H1 (cell line): ENCODE data around the gene TSPAN8. TPM values are rescaled to one million over a fixed set of nuclear protein-coding genes. Genes with fewer than 3 reads are reported as not detected.

Experiments
- CTCF ChIA-PET: fragments of 300-600 bp; sonication (Branson Sonifier 250); formaldehyde crosslinking; loops from one replicate; lab custom pipeline; 2021; ENCODE audit not compliant: partially characterized antibody; lab: Charles Lee
- POLR2A ChIA-PET: fragments of 300-600 bp; sonication (Branson Sonifier 250); formaldehyde crosslinking; loops from one replicate; lab custom pipeline; 2021; ENCODE audit warnings: inconsistent platforms; ENCODE audit not compliant: partially characterized antibody; lab: Charles Lee
- DNase-seq, 2 experiments: peaks; one replicate each; pipeline versions ENCODE4 v3.0.0 to v3.0.0-alpha.2; 2010 to 2022; ENCODE audit warnings: low spot score in 2 of 2, low read depth in 1 of 2, mixed read lengths in 1 of 2
- FAIRE-seq: peaks from 2 replicates; lab custom pipeline; 2011; peaks lifted over from hg19 to GRCh38; lab: Jason Lieb, UNC
- H2AFZ ChIP-seq: 2 replicates; pipeline ENCODE4 v1.8.1; 2012; ENCODE audit warnings: low read length, inconsistent platforms
- H2AK5ac ChIP-seq: 2 replicates; pipeline ENCODE4 v1.6.1; 2013; ENCODE audit warnings: low read depth, low read length
- H2BK120ac ChIP-seq: replicated peaks from 2 replicates; pipeline ENCODE3; 2013; ENCODE audit warnings: low read depth, low read length, inconsistent platforms
- H2BK12ac ChIP-seq: 2 replicates; pipeline ENCODE4 v1.6.1; 2013; ENCODE audit warnings: low read depth, low read length
- H2BK15ac ChIP-seq: 2 replicates; pipeline ENCODE4 v1.6.1; 2013; ENCODE audit warnings: low read length
- H2BK20ac ChIP-seq: 2 replicates; pipeline ENCODE4 v1.6.1; 2013; ENCODE audit warnings: low read length
- H2BK5ac ChIP-seq: 2 replicates; pipeline ENCODE4 v1.6.1; 2013; ENCODE audit warnings: low read depth, low read length
- H3K14ac ChIP-seq: 2 replicates; pipeline ENCODE4 v1.6.1; 2013; ENCODE audit warnings: inconsistent platforms; ENCODE audit not compliant: insufficient read length
- H3K18ac ChIP-seq: 2 replicates; pipeline ENCODE4 v1.6.1; 2013; ENCODE audit warnings: low read length; ENCODE audit errors: extremely low read depth
- H3K23ac ChIP-seq: 2 replicates; pipeline ENCODE4 v1.6.1; 2013; ENCODE audit warnings: inconsistent platforms; ENCODE audit not compliant: insufficient read length
- H3K23me2 ChIP-seq: 2 replicates; pipeline ENCODE4 v1.6.1; 2013; ENCODE audit warnings: low read depth, low read length
- H3K27ac ChIP-seq: 2 replicates; pipeline ENCODE4 v1.6.1; 2011; ENCODE audit warnings: low read depth, low read length, inconsistent platforms
- H3K27me3 ChIP-seq, 4 experiments: replicated peaks in 1 of 4; 1 replicate in 1 of 4; 2 replicates in 3 of 4; pipeline versions ENCODE4 v1.6.1 to v1.8.1; 2011 to 2013; ENCODE audit warnings: low read length in 3 of 4, mild to moderate bottlenecking in 3 of 4, inconsistent platforms in 2 of 4, mixed read lengths in 2 of 4, moderate library complexity in 1 of 4; ENCODE audit not compliant: control insufficient read depth in 3 of 4, insufficient read depth in 3 of 4; ENCODE audit errors: extremely low read depth in 1 of 4
- H3K36me3 ChIP-seq, 4 experiments: 2 replicates each; pipeline versions ENCODE4 v1.6.1 to v1.8.1; 2011 to 2013; ENCODE audit warnings: mild to moderate bottlenecking in 4 of 4, low read length in 3 of 4, moderate library complexity in 2 of 4, control low read depth in 1 of 4, inconsistent platforms in 1 of 4; ENCODE audit not compliant: insufficient read depth in 4 of 4, control insufficient read depth in 2 of 4
- H3K4ac ChIP-seq: replicated peaks from 2 replicates; pipeline ENCODE3; 2013; ENCODE audit warnings: low read length, low read depth, mixed read lengths, inconsistent platforms; ENCODE audit not compliant: insufficient read length
- H3K4me1 ChIP-seq, 4 experiments: replicated peaks in 1 of 4; 1 replicate in 1 of 4; 2 replicates in 3 of 4; pipeline versions ENCODE4 v1.6.1 to v1.8.1; 2011 to 2013; ENCODE audit warnings: low read length in 3 of 4, inconsistent platforms in 2 of 4, mixed read lengths in 1 of 4; ENCODE audit not compliant: insufficient read depth in 4 of 4, control insufficient read depth in 3 of 4
- H3K4me2 ChIP-seq, 2 experiments: 2 replicates each; pipeline versions ENCODE4 v1.6.1 to v1.8.1; 2011 to 2013; ENCODE audit warnings: low read depth in 2 of 2, low read length in 2 of 2, control low read depth in 1 of 2, inconsistent platforms in 1 of 2, mild to moderate bottlenecking in 1 of 2; ENCODE audit not compliant: insufficient read depth in 1 of 2
- H3K4me3 ChIP-seq, 4 experiments: fragments of 200-600, 300-600 bp in 1 of 4; sonication (generic), shearing (Covaris generic), sonication (Bioruptor Twin) in 1 of 4; 2 replicates each; pipeline versions ENCODE4 v1.5.1 to v1.8.1; 2011 to 2016; ENCODE audit warnings: low read length in 4 of 4, low read depth in 3 of 4, control low read depth in 2 of 4, inconsistent platforms in 2 of 4, mild to moderate bottlenecking in 2 of 4, mixed read lengths in 1 of 4, moderate library complexity in 1 of 4; ENCODE audit not compliant: insufficient read depth in 2 of 4; ENCODE audit errors: extremely low read depth in 1 of 4
- H3K56ac ChIP-seq: replicated peaks from 2 replicates; pipeline ENCODE3; 2013; ENCODE audit warnings: low read depth, mild to moderate bottlenecking, mixed read lengths, low read length, inconsistent platforms; ENCODE audit not compliant: insufficient read length
- H3K79me1 ChIP-seq: 2 replicates; pipeline ENCODE4 v1.6.1; 2013; ENCODE audit warnings: low read depth, low read length, control low read depth
- H3K79me2 ChIP-seq, 2 experiments: 2 replicates each; pipeline versions ENCODE4 v1.6.1 to v1.8.1; 2012 to 2013; ENCODE audit warnings: low read length in 2 of 2, mild to moderate bottlenecking in 2 of 2, inconsistent platforms in 1 of 2; ENCODE audit not compliant: insufficient read depth in 2 of 2, control insufficient read depth in 1 of 2
- H3K9ac ChIP-seq, 4 experiments: replicated peaks in 1 of 4; 1 replicate in 1 of 4; 2 replicates in 3 of 4; pipeline versions ENCODE4 v1.6.1 to v1.8.1; 2011 to 2013; ENCODE audit warnings: low read depth in 3 of 4, low read length in 3 of 4, control low read depth in 2 of 4, mild to moderate bottlenecking in 2 of 4, moderate library complexity in 2 of 4, inconsistent platforms in 1 of 4; ENCODE audit errors: extremely low read depth in 1 of 4
- H3K9me3 ChIP-seq, 2 experiments: 2 replicates each; pipeline versions ENCODE4 v1.6.1 to v1.8.1; 2012 to 2013; ENCODE audit warnings: mild to moderate bottlenecking in 2 of 2, moderate library complexity in 2 of 2, control low read depth in 1 of 2, inconsistent platforms in 1 of 2, low read depth in 1 of 2, low read length in 1 of 2, mixed read lengths in 1 of 2; ENCODE audit not compliant: insufficient read depth in 2 of 2
- H4K20me1 ChIP-seq, 2 experiments: replicated peaks in 1 of 2; 2 replicates each; pipeline versions ENCODE3 to v1.8.1; 2011 to 2013; ENCODE audit warnings: inconsistent platforms in 2 of 2, low read length in 2 of 2, mild to moderate bottlenecking in 1 of 2; ENCODE audit not compliant: insufficient read depth in 2 of 2, control insufficient read depth in 1 of 2
- H4K5ac ChIP-seq: 2 replicates; pipeline ENCODE4 v1.6.1; 2013; ENCODE audit warnings: low read length, low read depth, mixed read lengths, inconsistent platforms; ENCODE audit not compliant: insufficient read length
- H4K8ac ChIP-seq: 2 replicates; pipeline ENCODE4 v1.8.0; 2013; ENCODE audit warnings: mild to moderate bottlenecking, moderate library complexity, low read length, inconsistent platforms; ENCODE audit not compliant: insufficient read depth; ENCODE audit errors: extremely low read depth
- H4K91ac ChIP-seq: replicated peaks from 2 replicates; pipeline ENCODE3; 2013; ENCODE audit warnings: low read length, mixed read lengths, inconsistent platforms; ENCODE audit not compliant: insufficient read length
- EGR1 ChIP-seq: IDR thresholded peaks from 2 replicates; pipeline ENCODE4 v1.6.1; 2011; ENCODE audit warnings: low read depth, low read length, borderline replicate concordance
- EZH2 ChIP-seq: fragments of 200-600 bp; sonication (generic); IDR thresholded peaks from 2 replicates; pipeline ENCODE4 v1.7.1; 2012; ENCODE audit warnings: low read depth, mild to moderate bottlenecking, moderate library complexity, low read length, inconsistent platforms; ENCODE audit not compliant: severe bottlenecking
- JUND ChIP-seq: IDR thresholded peaks from 2 replicates; pipeline ENCODE4 v1.6.1; 2011; ENCODE audit warnings: mild to moderate bottlenecking, improper control_type of control experiment, low read length
- RXRA ChIP-seq: IDR thresholded peaks from 2 replicates; pipeline ENCODE4 v1.6.1; 2011; ENCODE audit warnings: low read depth, mild to moderate bottlenecking, low read length, moderate library complexity; ENCODE audit not compliant: insufficient read depth
- SP1 ChIP-seq: IDR thresholded peaks from 2 replicates; pipeline ENCODE4 v1.6.1; 2011; ENCODE audit warnings: low read depth, low read length
- ZNF274 ChIP-seq: IDR thresholded peaks from 2 replicates; pipeline ENCODE4 v1.7.0; 2012; ENCODE audit warnings: low read length, borderline replicate concordance; ENCODE audit errors: extremely low read depth
- WGBS, 2 experiments: shearing (Covaris generic) in 1 of 2; methylation state at CpG; one replicate each; pipeline versions ENCODE4 v1.1.6 to v1.1.7; 2013 to 2015; ENCODE audit warnings: low lambda C conversion rate in 2 of 2, mixed read lengths in 2 of 2, inconsistent platforms in 1 of 2, low coverage in 1 of 2, missing lambda C conversion rate in 1 of 2; ENCODE audit not compliant: insufficient replicate concordance in 2 of 2, insufficient coverage in 1 of 2, insufficient read length in 1 of 2; ENCODE audit errors: extremely low coverage in 1 of 2, missing lambda C conversion rate in 1 of 2; 5-methylcytosine and 5-hydroxymethylcytosine counted together
- polyA plus RNA-seq, 7 experiments: library from polyadenylated mRNA; depleted of rRNA in 3 of 7; stranded (reverse) in 5 of 7; unstranded in 2 of 7; fragments of >200 nt in 5 of 7; fragments of 200-250 nt in 2 of 7; gene quantifications; 1 replicate in 5 of 7; 2 replicates in 1 of 7; 4 replicates in 1 of 7; pipeline versions ENCODE4 v1.2.1 to v1.2.3, GENCODE V29; 2011 to 2013; ENCODE audit warnings: missing spikeins in 2 of 7, mixed read lengths in 2 of 7
- total RNA-seq: library from RNA; stranded (reverse); fragmentation: NEBNext Ultra II Directional; extraction: Animal tissue kit (Norgen Biotek cat#: 25700); gene quantifications from 2 replicates; pipeline ENCODE4 v1.2.1, GENCODE V29; 2021

The TSPAN8 gene
- total and polyA plus RNA-seq, 2 of the 8 experiments (the other 6 are each of a cell fraction or from before 2014, with no cell fraction given): not detected

GRCh38 chr12:71187379-71187778, 29.6 kb upstream of the TSPAN8 start:
- Histone ChIP-seq H3K4ac (no peak overlapping the region), H2BK15ac (no peak overlapping the region), H2BK5ac (no peak overlapping the region), H3K79me2 (no peaks in the 10 kb centered on the region), H2AK5ac (no peak overlapping the region), H2BK120ac (no peak overlapping the region), H3K9ac (no peak overlapping the region), H4K20me1 (no peaks in the 10 kb centered on the region), H2AFZ (no peak overlapping the region), H3K14ac (no peak overlapping the region), H3K56ac (no peak overlapping the region), H3K18ac (no peak overlapping the region), H3K36me3 (no peaks in the 10 kb centered on the region), H3K27ac (no peak overlapping the region), H3K23me2 (no peaks in the 10 kb centered on the region), H3K79me1 (no peaks in the 10 kb centered on the region), H2BK12ac (no peak overlapping the region), H3K9me3 (no peaks in the 10 kb centered on the region), H4K8ac (no peak overlapping the region), H4K5ac (no peak overlapping the region), H3K4me2 (no peak overlapping the region), H3K27me3 (peaks cover 0 to 1% (median 0%) of the 10 kb centered on the region in 4 experiments; a peak in 1 of 7 replicates), H4K91ac (no peak overlapping the region), H3K23ac (no peak overlapping the region), H2BK20ac (no peak overlapping the region), H3K4me1 (peaks cover 0 to 4% (median 0%) of the 10 kb centered on the region in 4 experiments; a peak in 3 of 7 replicates), H3K4me3 (no peak overlapping the region)
- DNase-seq (no peak), FAIRE-seq (no peak)
- POLR2A ChIA-PET: no interaction called here
- CTCF ChIA-PET: interaction anchor here (0.7 kb wide), 1 partner anchor 12 kb away, joined by 5 read pairs; no protein-coding TSS in a partner anchor
- TF ChIP-seq JUND (no peak), EGR1 (no peak), SP1 (no peak), ZNF274 (no peak), EZH2 (no peak), RXRA (no peak)
- 97% methylated on average over 3 of the region's 3 CpGs; no CpG with 5 or more reads in 1 of the 2 experiments for WGBS, 2 experiments
